ENCODE data around the gene C4A. TPM values are rescaled to one million over a fixed set of nuclear protein-coding genes. Genes with fewer than 3 reads are reported as not detected.

C4A gene
- total RNA-seq, 1 donor from 2014 or later: 175 TPM

DNA sequence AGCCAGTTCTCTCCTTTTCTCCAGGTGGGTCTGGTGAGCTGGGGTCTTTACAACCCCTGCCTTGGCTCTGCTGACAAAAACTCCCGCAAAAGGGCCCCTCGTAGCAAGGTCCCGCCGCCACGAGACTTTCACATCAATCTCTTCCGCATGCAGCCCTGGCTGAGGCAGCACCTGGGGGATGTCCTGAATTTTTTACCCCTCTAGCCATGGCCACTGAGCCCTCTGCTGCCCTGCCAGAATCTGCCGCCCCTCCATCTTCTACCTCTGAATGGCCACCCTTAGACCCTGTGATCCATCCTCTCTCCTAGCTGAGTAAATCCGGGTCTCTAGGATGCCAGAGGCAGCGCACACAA lies 36.7 kb upstream of the C4A start:
- ATAC-seq (no peak), DNase-seq (no peak)
- H3K36me3 ChIP-seq: peaks cover 43% of the 10 kb centered on the region
- no peaks in the 10 kb centered on the region for H3K9me3 ChIP-seq
- peaks cover 20% of the 10 kb centered on the region for H3K4me1 ChIP-seq
- H3K4me3 ChIP-seq: peak overlapping the region; percentile 39
- TF ChIP-seq, protein P1, sequence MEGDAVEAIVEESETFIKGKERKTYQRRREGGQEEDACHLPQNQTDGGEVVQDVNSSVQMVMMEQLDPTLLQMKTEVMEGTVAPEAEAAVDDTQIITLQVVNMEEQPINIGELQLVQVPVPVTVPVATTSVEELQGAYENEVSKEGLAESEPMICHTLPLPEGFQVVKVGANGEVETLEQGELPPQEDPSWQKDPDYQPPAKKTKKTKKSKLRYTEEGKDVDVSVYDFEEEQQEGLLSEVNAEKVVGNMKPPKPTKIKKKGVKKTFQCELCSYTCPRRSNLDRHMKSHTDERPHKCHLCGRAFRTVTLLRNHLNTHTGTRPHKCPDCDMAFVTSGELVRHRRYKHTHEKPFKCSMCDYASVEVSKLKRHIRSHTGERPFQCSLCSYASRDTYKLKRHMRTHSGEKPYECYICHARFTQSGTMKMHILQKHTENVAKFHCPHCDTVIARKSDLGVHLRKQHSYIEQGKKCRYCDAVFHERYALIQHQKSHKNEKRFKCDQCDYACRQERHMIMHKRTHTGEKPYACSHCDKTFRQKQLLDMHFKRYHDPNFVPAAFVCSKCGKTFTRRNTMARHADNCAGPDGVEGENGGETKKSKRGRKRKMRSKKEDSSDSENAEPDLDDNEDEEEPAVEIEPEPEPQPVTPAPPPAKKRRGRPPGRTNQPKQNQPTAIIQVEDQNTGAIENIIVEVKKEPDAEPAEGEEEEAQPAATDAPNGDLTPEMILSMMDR (IDR thresholded peaks at IDR 0.05): no peak
- H3K27ac ChIP-seq: peak overlapping the region; percentile 87
- intact Hi-C loops (cut with DNase I): no loop called here
- H3K27me3 ChIP-seq (ENCODE audit: low read depth): no peaks in the 10 kb centered on the region

DNA sequence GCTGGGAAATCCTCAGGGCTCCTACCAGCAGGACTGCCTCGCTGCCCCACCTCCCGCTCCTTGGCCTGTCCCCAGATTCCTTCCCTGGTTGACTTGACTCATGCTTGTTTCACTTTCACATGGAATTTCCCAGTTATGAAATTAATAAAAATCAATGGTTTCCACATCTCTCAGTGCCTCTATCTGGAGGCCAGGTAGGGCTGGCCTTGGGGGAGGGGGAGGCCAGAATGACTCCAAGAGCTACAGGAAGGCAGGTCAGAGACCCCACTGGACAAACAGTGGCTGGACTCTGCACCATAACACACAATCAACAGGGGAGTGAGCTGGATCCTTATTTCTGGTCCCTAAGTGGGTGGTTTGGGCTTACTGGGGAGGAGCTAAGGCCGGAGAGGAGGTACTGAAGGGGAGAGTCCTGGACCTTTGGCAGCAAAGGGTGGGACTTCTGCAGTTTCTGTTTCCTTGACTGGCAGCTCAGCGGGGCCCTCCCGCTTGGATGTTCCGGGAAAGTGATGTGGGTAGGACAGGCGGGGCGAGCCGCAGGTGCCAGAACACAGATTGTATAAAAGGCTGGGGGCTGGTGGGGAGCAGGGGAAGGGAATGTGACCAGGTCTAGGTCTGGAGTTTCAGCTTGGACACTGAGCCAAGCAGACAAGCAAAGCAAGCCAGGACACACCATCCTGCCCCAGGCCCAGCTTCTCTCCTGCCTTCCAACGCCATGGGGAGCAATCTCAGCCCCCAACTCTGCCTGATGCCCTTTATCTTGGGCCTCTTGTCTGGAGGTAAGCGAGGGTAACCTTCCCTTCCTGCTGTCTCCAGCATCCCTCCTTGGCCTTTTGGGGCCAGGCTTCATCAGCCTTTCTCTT lies 36.1 kb upstream of the C4A start, which contains the start of gene CFB:
Gene CFB, plus strand, starts transcription at position 589 of the 863 bp plus-strand sequence. Its CDS starts 127 bp downstream, at position 716.
- no peaks in the 10 kb centered on the region for H3K27me3 ChIP-seq (ENCODE audit: low read depth)
- H3K27ac ChIP-seq: peak within 1 kb of the TSS; percentile 87
- peak within 1 kb of the TSS; percentile 39 for H3K4me3 ChIP-seq
- DNase-seq (peak; percentile 80), ATAC-seq (peak; percentile 87 to 89)
- H3K4me1 ChIP-seq: peaks cover 20% of the 10 kb centered on the region
- peaks cover 42% of the 10 kb centered on the region for H3K36me3 ChIP-seq
- H3K9me3 ChIP-seq: no peaks in the 10 kb centered on the region
- TF ChIP-seq, protein P1 (IDR thresholded peaks at IDR 0.05): no peak
- intact Hi-C loops (cut with DNase I): no loop called here

- ATAC-seq (peak; percentile 3 to 4), DNase-seq (no peak)
- Histone ChIP-seq H3K4me3 (peak overlapping the region; percentile 39), H3K36me3 (peaks cover 47% of the 10 kb centered on the region), H3K9me3 (no peaks in the 10 kb centered on the region), H3K27me3 (ENCODE audit: low read depth) (no peaks in the 10 kb centered on the region), H3K27ac (peak overlapping the region; percentile 87), H3K4me1 (peaks cover 20% of the 10 kb centered on the region)
- intact Hi-C loops (cut with DNase I): no loop called here
- TF ChIP-seq, protein P1 (IDR thresholded peaks at IDR 0.05): no peak
Observed at GRCh38 chr6:31946370-31946885, 35.4 kb upstream of the C4A start.

DNA sequence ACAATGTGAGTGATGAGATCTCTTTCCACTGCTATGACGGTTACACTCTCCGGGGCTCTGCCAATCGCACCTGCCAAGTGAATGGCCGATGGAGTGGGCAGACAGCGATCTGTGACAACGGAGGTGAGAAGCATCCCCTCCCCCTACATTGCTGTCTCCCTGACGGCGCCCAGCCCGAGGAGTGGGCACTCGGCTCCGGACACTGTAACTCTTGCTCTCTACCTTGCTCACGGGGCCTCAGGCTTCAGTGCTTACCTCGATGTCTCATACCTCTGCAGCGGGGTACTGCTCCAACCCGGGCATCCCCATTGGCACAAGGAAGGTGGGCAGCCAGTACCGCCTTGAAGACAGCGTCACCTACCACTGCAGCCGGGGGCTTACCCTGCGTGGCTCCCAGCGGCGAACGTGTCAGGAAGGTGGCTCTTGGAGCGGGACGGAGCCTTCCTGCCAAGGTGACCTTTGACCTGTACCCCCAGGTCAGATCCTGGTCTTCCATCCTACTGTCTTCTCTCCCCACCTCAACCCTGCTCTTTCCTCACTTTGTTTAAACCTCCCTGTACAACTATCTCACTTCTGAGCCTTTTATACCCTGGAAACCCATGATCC lies 34.7 kb upstream of the C4A start:
- intact Hi-C loops (cut with DNase I): no loop called here
- Histone ChIP-seq H3K36me3 (peaks cover 54% of the 10 kb centered on the region), H3K9me3 (no peaks in the 10 kb centered on the region), H3K27me3 (ENCODE audit: low read depth) (no peaks in the 10 kb centered on the region), H3K27ac (no peak overlapping the region), H3K4me1 (peaks cover 20% of the 10 kb centered on the region), H3K4me3 (peak overlapping the region; percentile 39)
- TF ChIP-seq, protein P1 (IDR thresholded peaks at IDR 0.05): no peak
- DNase-seq: no peak
- no peak for ATAC-seq

- Histone ChIP-seq H3K27me3 (ENCODE audit: low read depth) (no peaks in the 10 kb centered on the region), H3K36me3 (peaks cover 59% of the 10 kb centered on the region), H3K27ac (no peak overlapping the region), H3K4me3 (no peak overlapping the region), H3K9me3 (no peaks in the 10 kb centered on the region), H3K4me1 (peaks cover 20% of the 10 kb centered on the region)
- DNase-seq (no peak), ATAC-seq (no peak)
- intact Hi-C loops (cut with DNase I): no loop called here
- TF ChIP-seq, protein P1 (IDR thresholded peaks at IDR 0.05): no peak
Observed at GRCh38 chr6:31947864-31948263, 34.0 kb upstream of the C4A start.
